Fibroblast of peridontal ligament (primary cell): ENCODE results near the gene FBXL5.

Experiments used
- DNase-seq: peaks from one replicate; pipeline ENCODE4 v3.0.0-alpha.2; 2010; ENCODE audit errors: extremely low read depth

The FBXL5 gene

GRCh38 chr4:15655223-15656037 is at the start of gene FBXL5:
TSS of gene FBXL5 (minus strand) at chr4:15655357. CDS start at chr4:15655287, 70 bp downstream.
- DNase-seq, result peak; percentile 81

GRCh38 chr4:15704129-15704528 is 49.0 kb upstream of the FBXL5 start:
- no peak for DNase-seq

- no peak for DNase-seq
Measured at GRCh38 chr4:15703439-15703838, 48.3 kb upstream of the FBXL5 start.

- peak; percentile 65 for DNase-seq
Measured at GRCh38 chr4:15702941-15703403, 47.8 kb upstream of the FBXL5 start, which contains the start of gene BST1. TSS of gene BST1 (plus strand) at chr4:15703065. CDS start at chr4:15703145, 80 bp downstream.

- DNase-seq, result no peak
Measured at GRCh38 chr4:15696866-15697265, 41.7 kb upstream of the FBXL5 start.

GRCh38 chr4:15695729-15696128 is 40.6 kb upstream of the FBXL5 start:
- DNase-seq, result no peak

GRCh38 chr4:15695240-15695699 is 40.1 kb upstream of the FBXL5 start:
- peak; percentile 93 for DNase-seq

- DNase-seq, result no peak
Measured at GRCh38 chr4:15694431-15694830, 39.3 kb upstream of the FBXL5 start.

- no peak for DNase-seq
Measured at GRCh38 chr4:15692602-15693001, 37.4 kb upstream of the FBXL5 start.

- peak; percentile 52 for DNase-seq
Measured at GRCh38 chr4:15691346-15692135, 36.4 kb upstream of the FBXL5 start.

GRCh38 chr4:15690020-15690809 is 35.1 kb upstream of the FBXL5 start:
- DNase-seq, result peak; percentile 87

GRCh38 chr4:15689540-15689939 is 34.4 kb upstream of the FBXL5 start:
- no peak for DNase-seq

- DNase-seq, result no peak
Measured at GRCh38 chr4:15688051-15688450, 32.9 kb upstream of the FBXL5 start.

GRCh38 chr4:15684498-15684897 is 29.3 kb upstream of the FBXL5 start:
- DNase-seq, result no peak

- DNase-seq, result no peak
Measured at GRCh38 chr4:15683143-15683495, 28.0 kb upstream of the FBXL5 start.

GRCh38 chr4:15682242-15683142 is 27.3 kb upstream of the FBXL5 start:
- peak; percentile 44 for DNase-seq

GRCh38 chr4:15681372-15682241 is 26.4 kb upstream of the FBXL5 start, which contains the start of gene FAM200B:
TSS of gene FAM200B (plus strand) at chr4:15681827. CDS start at chr4:15686978, 5,151 bp downstream.
- peak; percentile 98 for DNase-seq

- no peak for DNase-seq
Measured at GRCh38 chr4:15681067-15681371, 25.9 kb upstream of the FBXL5 start.

GRCh38 chr4:15677507-15677988 is 22.4 kb upstream of the FBXL5 start:
- DNase-seq, result peak; percentile 47

- no peak for DNase-seq
Measured at GRCh38 chr4:15676899-15677298, 21.7 kb upstream of the FBXL5 start.
